Measurements from ENCODE around the gene MRPL51.
A peak's percentile ranks its signal among the peaks of the same experiment; 100 is the strongest.

DNA sequence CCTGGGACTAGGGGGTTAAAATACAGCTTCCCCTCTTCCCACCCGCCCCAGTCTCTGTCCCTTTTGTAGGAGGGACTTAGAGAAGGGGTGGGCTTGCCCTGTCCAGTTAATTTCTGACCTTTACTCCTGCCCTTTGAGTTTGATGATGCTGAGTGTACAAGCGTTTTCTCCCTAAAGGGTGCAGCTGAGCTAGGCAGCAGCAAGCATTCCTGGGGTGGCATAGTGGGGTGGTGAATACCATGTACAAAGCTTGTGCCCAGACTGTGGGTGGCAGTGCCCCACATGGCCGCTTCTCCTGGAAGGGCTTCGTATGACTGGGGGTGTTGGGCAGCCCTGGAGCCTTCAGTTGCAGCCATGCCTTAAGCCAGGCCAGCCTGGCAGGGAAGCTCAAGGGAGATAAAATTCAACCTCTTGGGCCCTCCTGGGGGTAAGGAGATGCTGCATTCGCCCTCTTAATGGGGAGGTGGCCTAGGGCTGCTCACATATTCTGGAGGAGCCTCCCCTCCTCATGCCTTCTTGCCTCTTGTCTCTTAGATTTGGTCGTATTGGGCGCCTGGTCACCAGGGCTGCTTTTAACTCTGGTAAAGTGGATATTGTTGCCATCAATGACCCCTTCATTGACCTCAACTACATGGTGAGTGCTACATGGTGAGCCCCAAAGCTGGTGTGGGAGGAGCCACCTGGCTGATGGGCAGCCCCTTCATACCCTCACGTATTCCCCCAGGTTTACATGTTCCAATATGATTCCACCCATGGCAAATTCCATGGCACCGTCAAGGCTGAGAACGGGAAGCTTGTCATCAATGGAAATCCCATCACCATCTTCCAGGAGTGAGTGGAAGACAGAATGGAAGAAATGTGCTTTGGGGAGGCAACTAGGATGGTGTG lies 43.1 kb upstream of the MRPL51 start:
- TF ChIP-seq POLR2AphosphoS5 (IDR thresholded peaks at IDR 0.05; ENCODE audit: low read depth, low read length), result peak; percentile 10
- no peak for TF ChIP-seq POLR2A (IDR thresholded peaks at IDR 0.05; ENCODE audit: borderline replicate concordance, extremely low read depth, insufficient read depth, insufficient read length)
- no peak for TF ChIP-seq CTCF (IDR thresholded peaks at IDR 0.05 in 2 of 3, conservative IDR thresholded peaks at IDR 0.05 in 1 of 3; ENCODE audit: borderline replicate concordance in 1 of 3, insufficient read depth in 1 of 3, low read depth in 2 of 3, low read length in 2 of 3)
- TF ChIP-seq EZH2 (IDR thresholded peaks at IDR 0.05), result no peak
- no peak for TF ChIP-seq RAD21 (IDR thresholded peaks at IDR 0.05; ENCODE audit: low read depth)
- TF ChIP-seq ZNF274 (IDR thresholded peaks at IDR 0.05; ENCODE audit: low read depth, low read length), result no peak
- no peak for TF ChIP-seq TCF7L2 (IDR thresholded peaks at IDR 0.05; ENCODE audit: borderline replicate concordance, extremely low read depth, insufficient read depth, insufficient read length)
- no peak for TF ChIP-seq JUND (IDR thresholded peaks at IDR 0.05)

Measured in HCT116 (cell line).